WERI-Rb-1 (cell line): Measurements from ENCODE around the gene SYT6.
"Not testable (repeated sequence)": the region's sequence is repeated elsewhere in the genome, so short reads cannot be mapped to it uniquely, and the experiment has no call there.

Source experiments
- DNase-seq: peaks from one replicate; pipeline ENCODE4 v3.0.0-alpha.2; 2020
- H3K27ac ChIP-seq: fragments of 250-450 bp; sonication (Bioruptor Pico); 2 replicates; pipeline ENCODE4 v1.5.1; 2020; ENCODE audit warnings: mild to moderate bottlenecking, moderate library complexity
- H3K27me3 ChIP-seq: fragments of 250-450 bp; sonication (Bioruptor Pico); 2 replicates; pipeline ENCODE4 v1.5.1; 2021; ENCODE audit warnings: mild to moderate bottlenecking, low read depth, moderate library complexity; ENCODE audit not compliant: insufficient read depth, severe bottlenecking
- H3K36me3 ChIP-seq: fragments of 250-450 bp; sonication (Bioruptor Pico); 2 replicates; pipeline ENCODE4 v1.5.1; 2020; ENCODE audit warnings: mild to moderate bottlenecking, moderate library complexity
- H3K4me3 ChIP-seq: 2 replicates; pipeline ENCODE4 v1.5.1; 2011; ENCODE audit warnings: low read depth, mild to moderate bottlenecking, control low read depth, low read length
- H3K9me3 ChIP-seq: fragments of 250-450 bp; sonication (Bioruptor Pico); 2 replicates; pipeline ENCODE4 v1.5.1; 2021; ENCODE audit warnings: mild to moderate bottlenecking, moderate library complexity; ENCODE audit not compliant: severe bottlenecking
- CTCF ChIP-seq: IDR thresholded peaks from 2 replicates; pipeline ENCODE4 v1.5.1; 2011; ENCODE audit warnings: low read depth, mild to moderate bottlenecking, control low read depth, inconsistent platforms, low read length

The SYT6 gene

GRCh38 chr1:114063544-114063943 is 90.1 kb downstream of the SYT6 start:
- TF ChIP-seq CTCF, result no peak
- Histone ChIP-seq H3K36me3 (no peaks in the 10 kb centered on the region), H3K27ac (peak overlapping the region; percentile 39; the same call in 1 of the 2 replicates), H3K9me3 (peaks cover 14% of the 10 kb centered on the region), H3K27me3 (no peaks in the 10 kb centered on the region), H3K4me3 (no peak overlapping the region)
- no peak for DNase-seq

DNA sequence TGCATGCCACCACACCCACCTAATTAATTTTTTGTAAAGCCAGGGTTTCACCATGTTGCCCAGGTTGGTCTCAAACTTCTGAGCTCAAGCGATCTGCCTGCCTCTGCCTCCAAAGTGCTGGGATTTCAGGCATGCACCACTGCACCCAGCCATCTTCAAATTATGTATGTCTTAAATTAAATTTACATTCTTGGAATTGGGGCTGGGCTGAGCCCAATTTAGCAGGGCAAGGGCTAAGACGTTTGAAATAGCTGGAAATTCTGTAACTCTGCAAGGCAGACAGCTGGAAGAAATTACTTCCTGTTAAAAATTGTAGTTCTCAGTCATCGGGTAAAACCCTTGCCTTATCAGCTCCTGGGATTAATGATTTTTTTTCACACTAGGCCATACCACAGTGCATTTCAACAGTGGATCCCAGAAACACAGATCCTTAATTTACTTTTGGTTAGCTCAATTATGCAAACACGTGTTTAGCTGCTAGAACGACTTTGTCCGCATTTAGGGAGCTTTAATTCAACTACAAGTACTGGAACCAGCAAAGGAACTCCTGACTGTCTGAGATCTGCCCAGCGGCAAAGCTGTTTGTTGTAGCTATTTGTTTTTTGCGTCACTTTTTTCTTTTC is 91.1 kb downstream of the SYT6 start:
- H3K9me3 ChIP-seq, result peaks cover 14% of the 10 kb centered on the region
- TF ChIP-seq CTCF, result no peak
- no peaks in the 10 kb centered on the region for H3K36me3 ChIP-seq
- DNase-seq, result no peak
- H3K4me3 ChIP-seq, result no peak overlapping the region
- H3K27me3 ChIP-seq, result no peaks in the 10 kb centered on the region
- H3K27ac ChIP-seq, result peak overlapping the region; percentile 39

DNA sequence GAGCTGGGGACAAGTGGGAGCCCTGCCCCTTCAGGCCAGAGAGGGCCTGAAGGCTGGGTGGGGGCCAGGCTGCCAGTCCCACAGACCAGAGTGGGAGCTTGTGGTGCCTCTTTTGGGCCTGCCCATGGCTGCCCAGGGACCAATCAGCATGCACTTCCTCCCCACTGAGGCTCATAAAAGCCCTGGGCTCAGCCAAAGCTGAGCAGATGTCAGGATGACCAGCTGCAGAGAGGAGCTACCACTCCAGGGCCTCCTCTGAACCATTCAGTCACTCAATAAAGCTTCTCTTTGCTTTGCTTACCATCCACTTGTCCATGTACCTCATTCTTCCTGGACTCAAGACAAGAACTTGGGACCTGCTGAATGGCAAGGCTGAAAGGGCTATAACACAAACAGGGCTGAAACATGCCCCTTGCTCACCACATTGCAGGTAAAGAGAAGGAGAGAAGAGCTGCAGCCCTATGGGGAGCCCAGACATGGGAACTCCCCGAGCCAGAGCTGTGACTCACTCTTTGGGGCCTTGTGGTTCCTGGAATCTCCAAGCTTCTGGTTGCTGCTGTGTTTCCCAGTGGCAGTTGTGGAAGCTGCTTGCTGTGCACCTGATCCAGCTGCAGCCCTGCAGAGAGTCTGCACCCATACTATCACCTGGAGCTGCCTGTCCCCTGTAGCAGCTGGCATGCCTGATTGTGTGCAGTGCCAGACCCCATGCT is 92.4 kb downstream of the SYT6 start:
- Histone ChIP-seq H3K27me3 (no peaks in the 10 kb centered on the region), H3K9me3 (peaks cover 14% of the 10 kb centered on the region), H3K27ac (no peak overlapping the region; the same call in 1 of the 2 replicates), H3K36me3 (no peaks in the 10 kb centered on the region), H3K4me3 (no peak overlapping the region)
- no peak for TF ChIP-seq CTCF
- no peak for DNase-seq

DNA sequence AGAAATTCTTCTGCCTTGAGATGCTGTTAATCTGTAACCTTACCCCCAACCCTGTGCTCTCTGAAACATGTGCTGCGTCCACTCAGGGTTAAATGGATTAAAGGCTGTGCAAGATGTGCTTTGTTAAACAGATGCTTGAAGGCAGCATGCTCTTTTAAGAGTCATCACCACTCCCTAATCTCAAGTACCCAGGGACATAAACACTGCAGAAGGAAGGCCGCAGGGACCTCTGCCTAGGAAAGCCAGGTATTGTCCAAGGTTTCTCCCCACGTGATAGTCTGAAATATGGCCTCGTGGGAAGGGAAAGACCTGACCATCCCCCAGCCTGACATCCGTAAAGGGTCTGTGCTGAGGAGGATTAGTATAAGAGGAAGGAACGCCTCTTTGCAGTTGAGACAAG is 95.4 kb downstream of the SYT6 start:
- H3K9me3 ChIP-seq, result peaks cover 14% of the 10 kb centered on the region
- H3K27ac ChIP-seq, result peak overlapping the region; percentile 88
- H3K4me3 ChIP-seq, H3K36me3 ChIP-seq, H3K27me3 ChIP-seq: not testable (repeated sequence)
- peak; percentile 86 for DNase-seq

DNA sequence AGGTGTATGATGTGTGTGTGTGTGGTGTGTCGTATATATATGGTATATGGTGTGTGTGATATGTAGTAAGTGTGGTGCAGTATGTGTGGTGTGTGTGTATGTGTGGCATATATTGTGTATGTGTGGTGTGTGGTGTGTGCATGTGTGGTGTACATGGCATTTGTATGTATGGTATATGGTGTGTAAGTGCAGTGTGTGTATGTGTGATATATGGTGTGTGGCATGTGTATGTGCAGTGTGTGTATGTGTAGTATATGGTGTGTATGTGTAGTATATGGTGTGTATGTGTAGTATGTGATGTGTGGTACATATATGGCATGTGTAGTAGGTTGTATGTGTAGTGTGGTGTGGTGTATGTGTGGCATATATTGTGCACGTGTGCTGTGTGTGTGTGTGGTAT is 99.5 kb downstream of the SYT6 start:
- no peak for DNase-seq
- Histone ChIP-seq H3K36me3 (no peaks in the 10 kb centered on the region), H3K9me3 (peaks cover 3% of the 10 kb centered on the region), H3K4me3 (no peak overlapping the region), H3K27me3 (no peaks in the 10 kb centered on the region), H3K27ac (no peak overlapping the region)
- no peak for TF ChIP-seq CTCF

DNA sequence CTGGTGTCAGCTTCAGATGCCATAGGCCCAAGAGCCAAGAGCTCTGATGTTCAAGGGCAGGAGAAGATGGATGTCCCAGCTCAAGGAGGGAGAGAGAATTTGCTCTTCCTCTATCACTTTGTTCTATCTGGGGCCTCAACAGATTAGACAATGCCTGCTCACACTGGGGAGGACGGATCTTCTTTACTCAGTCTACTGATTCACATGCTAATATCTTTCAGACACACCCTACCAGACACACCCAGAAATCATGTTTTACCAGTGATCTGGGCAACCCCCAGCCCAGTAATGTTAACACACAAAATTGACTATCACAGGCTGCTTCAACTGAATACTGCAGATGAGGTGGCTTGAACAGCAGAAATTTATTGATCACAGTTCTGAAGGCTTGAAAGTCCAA is 105.4 kb downstream of the SYT6 start:
- Histone ChIP-seq H3K36me3 (no peaks in the 10 kb centered on the region), H3K27ac (no peak overlapping the region), H3K9me3 (peaks cover 3% of the 10 kb centered on the region), H3K4me3 (no peak overlapping the region), H3K27me3 (no peaks in the 10 kb centered on the region)
- TF ChIP-seq CTCF, result no peak
- DNase-seq, result no peak
